GM12892 (cell line): ENCODE data around the gene SEMA6B.
"Not testable (repeated sequence)": the region's sequence is repeated elsewhere in the genome, so short reads cannot be mapped to it uniquely, and the experiment has no call there.

Source experiments
- DNase-seq: peaks from one replicate; pipeline ENCODE4 v3.0.0; 2011; ENCODE audit not compliant: insufficient read length
- FAIRE-seq: peaks from 2 replicates; lab custom pipeline; 2011; peaks lifted over from hg19 to GRCh38; lab: Jason Lieb, UNC
- POLR2A ChIP-seq: IDR thresholded peaks from 2 replicates; pipeline ENCODE4 v1.6.1; 2011; ENCODE audit warnings: low read depth, low read length, control low read depth
- POLR2AphosphoS5 ChIP-seq: IDR thresholded peaks from 2 replicates; pipeline ENCODE4 v1.6.1; 2011; ENCODE audit warnings: low read depth, low read length, control low read depth
- TAF1 ChIP-seq: IDR thresholded peaks from 2 replicates; pipeline ENCODE4 v1.6.1; 2011; ENCODE audit warnings: low read depth, mild to moderate bottlenecking, control low read depth, low read length, borderline replicate concordance

Gene SEMA6B

DNA sequence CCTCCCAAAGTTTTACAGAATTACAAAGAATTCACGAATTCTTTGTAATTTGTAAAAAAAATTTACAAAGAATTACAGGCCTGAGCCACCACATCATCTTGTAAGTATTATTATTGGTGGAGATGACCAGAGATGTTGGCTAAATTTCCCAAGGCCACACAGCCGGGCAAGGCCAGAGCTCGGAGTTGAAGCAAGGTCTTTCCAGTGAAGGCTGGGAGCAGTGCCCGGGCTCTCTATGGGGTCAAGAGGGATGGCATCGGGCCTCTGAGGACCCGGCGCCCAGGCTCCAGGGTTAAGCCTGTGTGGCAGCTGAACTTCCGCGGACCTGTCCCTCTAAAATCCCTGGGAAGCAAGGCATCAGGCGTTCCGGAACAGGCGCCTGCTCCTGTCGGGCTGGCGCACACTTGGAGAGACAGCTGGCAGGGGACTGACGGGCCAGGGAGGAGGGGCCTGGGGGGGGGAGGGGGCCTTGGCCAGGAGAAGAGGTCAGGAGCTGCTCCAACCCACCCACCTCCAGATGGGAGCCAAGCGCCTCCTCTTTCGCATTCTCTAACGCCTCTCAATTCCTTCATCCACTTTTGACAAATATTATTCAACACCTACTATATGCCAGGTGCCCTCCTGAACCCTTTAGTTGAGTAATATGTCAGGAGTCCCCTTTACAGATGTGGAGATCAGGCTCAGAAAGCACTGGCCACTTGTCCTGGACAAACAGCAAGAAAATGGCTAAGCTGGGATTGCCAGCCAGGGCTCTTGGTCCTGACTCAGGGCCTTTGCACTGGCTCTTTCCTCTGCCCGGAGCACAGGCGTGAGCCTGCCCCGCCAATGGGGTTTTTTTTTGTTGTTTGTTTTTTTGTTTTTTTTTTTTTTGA lies 36.8 kb upstream of the SEMA6B start:
- DNase-seq (no peak), FAIRE-seq (no peak)
- no peak for TF ChIP-seq TAF1
- no peak for TF ChIP-seq POLR2AphosphoS5
- no peak for TF ChIP-seq POLR2A

DNA sequence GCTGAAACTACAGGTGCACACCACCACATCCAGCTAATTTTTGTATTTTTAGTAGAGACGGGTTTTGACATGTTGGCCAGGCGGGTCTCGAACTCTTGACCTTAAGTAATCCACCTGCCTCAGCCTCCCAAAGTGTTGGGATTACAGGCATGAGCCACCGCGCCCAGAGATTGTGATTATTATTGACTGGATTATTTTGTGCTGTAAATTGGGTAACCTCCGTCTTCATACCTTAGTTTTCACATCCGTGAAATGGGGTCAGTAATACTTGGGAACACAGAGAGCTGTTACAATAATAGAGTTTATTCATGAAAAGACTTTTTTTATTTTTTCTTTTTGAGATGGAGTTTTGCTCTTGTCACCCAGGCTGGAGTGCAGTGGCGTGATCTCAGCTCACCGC lies 35.7 kb upstream of the SEMA6B start:
- not testable (repeated sequence) for DNase-seq, FAIRE-seq

DNA sequence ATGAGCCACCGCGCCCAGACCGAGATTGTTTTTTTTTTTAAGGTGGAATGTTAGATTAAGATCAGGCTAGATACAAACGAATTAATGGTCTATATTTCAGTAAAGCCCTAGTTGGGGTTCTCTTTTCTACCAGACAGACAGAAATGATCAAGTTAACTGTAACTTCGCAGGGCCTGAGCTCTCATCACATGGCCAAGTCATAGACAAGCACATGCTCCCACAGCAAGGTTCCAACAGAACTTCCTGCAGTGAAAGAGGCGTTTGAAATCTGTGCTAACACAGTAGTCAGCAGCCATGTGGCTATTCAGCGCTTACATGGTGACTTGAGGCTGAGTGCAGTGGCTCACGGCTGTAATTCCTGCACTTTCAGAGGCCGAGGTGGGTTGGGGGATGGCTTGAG lies 34.7 kb upstream of the SEMA6B start:
- no peak for TF ChIP-seq POLR2A
- no peak for TF ChIP-seq TAF1
- no peak for TF ChIP-seq POLR2AphosphoS5
- FAIRE-seq: no peak
- no peak for DNase-seq

DNA sequence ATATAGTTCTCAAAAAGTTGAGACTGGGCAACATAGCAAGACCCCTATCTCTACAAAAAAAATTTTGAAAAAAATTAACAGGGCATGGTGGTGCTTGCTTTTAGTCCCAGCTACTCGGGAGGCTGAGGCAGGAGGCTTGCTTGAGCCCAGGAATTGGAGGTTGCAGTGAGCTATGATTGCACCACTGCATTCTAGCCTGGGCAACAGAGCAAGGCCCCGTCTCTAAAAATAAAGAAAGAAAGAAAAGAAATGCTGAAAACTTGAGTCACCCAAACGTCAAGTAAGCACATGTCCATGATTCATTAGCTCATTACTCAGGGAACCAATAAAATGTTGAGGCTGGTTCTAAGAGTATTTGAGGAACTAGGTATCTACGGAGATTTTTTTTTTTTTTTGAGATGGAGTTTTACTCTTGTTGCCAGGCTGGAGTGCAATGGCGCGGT lies 33.9 kb upstream of the SEMA6B start:
- no peak for FAIRE-seq

DNA sequence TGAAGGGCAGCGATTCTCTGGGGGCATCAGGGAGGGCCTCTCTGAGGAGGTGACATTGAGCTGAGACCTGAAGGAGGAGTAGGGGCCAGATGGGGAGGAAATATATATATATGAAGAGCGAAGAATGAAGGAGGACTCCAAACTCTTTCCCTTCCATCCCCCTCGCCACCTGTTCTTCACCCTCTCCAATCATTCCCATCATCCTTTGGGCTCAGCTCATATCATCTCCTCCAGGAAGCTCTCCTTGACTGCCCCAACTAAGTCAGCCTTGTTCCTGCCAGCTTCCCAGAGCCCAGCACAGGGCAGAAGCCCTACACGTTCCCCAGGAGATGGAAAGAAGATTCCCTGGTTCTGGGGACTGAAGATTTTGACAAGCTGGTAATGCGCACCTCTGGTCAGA lies 33.0 kb upstream of the SEMA6B start:
- no peak for TF ChIP-seq TAF1
- TF ChIP-seq POLR2A: no peak
- no peak for TF ChIP-seq POLR2AphosphoS5
- FAIRE-seq (no peak), DNase-seq (no peak)

More for the DNA sequence above, 33.9 kb upstream of the SEMA6B start:
- DNase-seq: no peak
- no peak for TF ChIP-seq POLR2AphosphoS5
- TF ChIP-seq POLR2A: no peak
- TF ChIP-seq TAF1: no peak

DNA sequence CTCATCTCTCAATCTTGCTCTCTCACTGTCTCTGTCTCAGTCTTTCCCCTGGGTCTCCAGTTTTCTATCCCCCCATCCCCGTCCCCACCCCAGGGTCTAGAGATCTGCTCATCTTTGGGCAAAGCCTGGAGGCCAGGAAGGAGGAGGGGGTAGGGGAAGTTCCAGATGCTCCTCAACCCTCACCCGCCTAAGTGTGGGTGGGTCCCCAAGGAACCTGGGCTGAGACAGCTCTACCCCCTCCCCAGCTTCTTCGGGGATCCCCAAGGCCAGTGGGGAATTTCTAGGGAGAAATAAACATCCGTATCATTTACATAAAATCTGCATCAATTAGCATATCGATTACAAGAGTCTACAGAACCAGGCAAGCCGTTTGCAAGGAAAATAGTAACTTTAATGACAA lies 31.8 kb upstream of the SEMA6B start:
- TF ChIP-seq POLR2A (no peak), TAF1 (no peak), POLR2AphosphoS5 (no peak)
- FAIRE-seq (no peak), DNase-seq (no peak)

DNA sequence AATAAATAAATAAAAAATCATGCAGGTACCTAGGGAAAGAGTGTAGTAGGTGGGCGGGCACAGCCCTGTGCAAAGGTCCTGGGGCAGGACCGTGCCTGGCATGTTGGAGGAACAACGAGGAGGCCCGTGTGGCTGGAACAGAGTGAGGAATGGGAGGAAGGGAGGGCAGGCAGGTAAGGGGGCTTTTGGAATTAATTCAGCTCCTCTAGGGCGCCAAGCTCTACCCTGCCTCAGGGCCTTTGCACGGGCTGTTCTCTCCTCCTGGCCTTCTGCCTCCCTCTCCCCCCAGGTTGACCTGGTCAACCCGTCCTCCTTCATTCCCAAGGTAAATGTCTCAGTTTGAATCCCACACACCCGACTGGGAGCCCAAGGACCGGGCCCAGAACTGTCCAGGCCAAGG lies 31.1 kb upstream of the SEMA6B start:
- TF ChIP-seq TAF1 (no peak), POLR2A (no peak), POLR2AphosphoS5 (no peak)
- DNase-seq (no peak), FAIRE-seq (no peak)

DNA sequence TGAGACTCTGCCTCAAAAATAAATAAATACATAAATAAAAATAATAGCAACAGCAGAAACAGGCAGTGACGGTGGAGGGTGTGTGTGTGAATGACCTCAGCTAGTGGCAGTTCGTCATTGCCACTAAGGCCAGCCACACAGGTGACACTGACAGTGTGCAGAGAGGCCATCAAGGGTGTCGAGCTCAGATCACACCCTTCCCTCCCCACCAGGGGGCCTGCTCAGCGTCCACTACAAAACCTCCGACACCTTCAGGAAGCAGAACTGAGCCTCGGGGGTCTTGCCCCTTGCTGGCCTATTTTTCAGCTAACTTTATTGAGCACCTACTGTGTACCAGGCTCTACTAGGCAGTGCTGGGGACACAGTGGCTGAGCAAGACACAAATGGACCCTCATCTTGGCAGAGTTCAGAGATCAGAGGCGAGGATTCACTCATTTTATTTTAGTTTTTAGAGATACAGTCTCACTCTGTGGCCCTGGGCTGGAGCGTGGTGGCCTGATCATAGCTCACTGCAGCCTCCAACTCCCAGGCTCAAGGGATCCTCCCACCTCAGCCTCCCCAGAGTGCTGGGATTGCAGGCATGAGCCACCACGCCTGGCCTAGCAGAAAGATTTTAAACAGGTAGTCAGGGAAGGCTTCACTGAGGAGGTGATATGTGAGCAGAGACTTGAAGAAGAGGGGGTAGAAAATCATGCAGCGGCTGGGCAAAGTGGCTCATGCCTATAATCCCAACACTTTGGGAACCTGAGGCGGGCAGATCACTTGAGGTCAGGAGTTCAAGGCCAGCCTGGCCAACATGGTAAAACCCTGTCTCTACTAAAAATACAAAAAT lies 30.3 kb upstream of the SEMA6B start:
- DNase-seq: no peak
- no peak for TF ChIP-seq POLR2A
- no peak for TF ChIP-seq POLR2AphosphoS5
- no peak for TF ChIP-seq TAF1
- FAIRE-seq: no peak

DNA sequence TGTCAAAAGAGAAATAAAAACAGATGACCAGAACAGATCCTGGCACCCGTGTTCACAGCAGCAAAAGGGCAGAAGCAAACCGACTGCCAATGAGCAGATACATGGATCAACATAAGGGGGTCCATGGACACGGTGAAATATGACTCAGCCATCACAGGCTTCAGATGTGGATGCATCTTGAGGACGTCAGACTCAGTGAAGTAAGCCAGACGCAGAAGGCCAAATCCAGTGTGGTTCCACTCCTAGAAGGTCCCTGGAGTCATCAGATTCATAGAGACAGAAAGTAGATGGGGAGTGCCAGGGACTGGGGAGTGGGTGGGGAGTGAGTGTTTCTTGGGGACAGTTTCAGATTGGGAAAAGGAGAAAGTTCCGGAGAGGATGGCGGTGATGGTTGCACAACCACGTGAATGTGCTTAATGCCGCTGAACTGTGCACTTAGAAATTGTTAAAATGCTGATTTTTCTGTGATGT lies 28.8 kb upstream of the SEMA6B start:
- no peak for FAIRE-seq
- TF ChIP-seq TAF1 (no peak), POLR2AphosphoS5 (no peak), POLR2A (no peak)
- no peak for DNase-seq

DNA sequence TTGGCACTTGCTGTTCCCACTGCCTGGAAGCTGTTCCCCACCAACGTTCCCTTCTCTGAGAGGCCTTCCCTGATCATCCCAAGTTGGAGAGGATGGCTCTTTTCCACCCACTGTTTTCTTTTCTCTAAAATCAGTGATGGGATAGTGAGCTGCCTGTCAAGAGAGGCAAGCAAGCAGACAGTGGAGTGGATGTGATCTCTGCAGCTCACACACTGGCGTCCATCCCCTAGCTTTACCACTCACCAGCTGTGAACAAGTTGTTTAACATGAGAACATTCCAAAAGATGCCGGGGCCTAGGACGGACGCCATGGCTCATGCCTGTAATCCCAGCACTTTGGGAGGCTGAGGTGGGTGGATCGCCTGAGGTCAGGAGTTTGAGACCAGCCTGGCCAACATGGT lies 28.0 kb upstream of the SEMA6B start:
- FAIRE-seq (no peak), DNase-seq (no peak)
- TF ChIP-seq TAF1 (no peak), POLR2A (no peak), POLR2AphosphoS5 (no peak)

DNA sequence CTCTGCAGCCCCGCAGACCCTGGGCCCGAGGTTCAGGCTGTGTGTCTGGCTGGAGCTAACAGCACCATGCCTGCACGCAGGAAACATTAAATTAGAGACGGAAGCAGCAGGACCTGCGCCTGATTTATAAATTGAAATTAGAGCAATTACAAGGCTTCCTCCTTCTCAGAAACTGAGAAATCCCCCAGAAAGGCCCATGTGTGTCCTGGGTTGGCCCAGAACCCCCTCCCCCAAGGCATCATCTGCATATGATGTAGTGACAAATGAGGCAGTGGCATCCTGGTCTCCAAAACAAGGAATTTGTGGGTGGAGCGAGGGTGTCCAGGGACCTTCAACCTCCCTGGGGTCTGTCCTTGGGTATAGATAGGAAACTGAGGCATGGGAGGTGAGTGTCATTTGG lies 27.2 kb upstream of the SEMA6B start:
- FAIRE-seq (no peak), DNase-seq (no peak)
- TF ChIP-seq TAF1 (no peak), POLR2A (no peak), POLR2AphosphoS5 (no peak)

DNA sequence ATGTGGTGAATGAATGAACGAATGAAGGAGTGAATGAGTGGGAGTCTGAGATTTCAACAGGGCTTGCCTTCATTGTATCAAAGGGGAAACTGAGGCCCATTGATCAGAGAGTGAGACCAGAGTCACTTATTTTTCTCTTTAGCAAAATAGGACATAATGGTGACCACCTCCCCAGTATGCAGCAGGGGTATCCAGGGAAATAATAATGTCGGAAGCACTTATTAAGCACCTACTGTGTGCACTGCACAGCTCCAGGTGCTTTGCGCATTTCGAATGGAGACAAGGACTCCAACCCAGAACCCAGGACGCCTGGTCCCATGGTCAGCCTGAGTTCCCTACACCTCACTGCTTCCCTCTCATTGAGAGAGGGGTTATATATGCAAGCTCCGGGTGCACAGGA lies 26.8 kb upstream of the SEMA6B start:
- TF ChIP-seq POLR2A: no peak
- no peak for TF ChIP-seq POLR2AphosphoS5
- TF ChIP-seq TAF1: no peak
- DNase-seq (no peak), FAIRE-seq (no peak)

DNA sequence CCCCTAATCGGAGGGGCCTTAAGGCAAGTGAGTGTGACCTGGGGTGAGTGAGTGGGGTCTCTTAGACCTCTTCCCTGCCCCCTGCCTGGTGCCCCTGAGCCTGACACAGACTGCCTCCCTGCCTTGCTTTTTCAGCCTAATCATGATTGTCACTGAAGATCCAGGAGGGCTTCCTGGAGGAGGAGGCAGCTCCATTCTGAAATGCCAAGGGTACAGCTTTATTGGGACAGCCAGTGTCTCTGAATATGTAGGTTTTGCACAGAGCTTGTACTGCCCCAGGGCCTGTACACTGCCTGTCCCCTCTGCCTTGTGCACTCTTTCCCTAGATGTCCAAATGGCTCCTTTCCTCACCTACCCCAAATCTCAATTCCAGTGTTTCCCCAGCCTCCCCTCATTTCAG lies 26.1 kb upstream of the SEMA6B start:
- DNase-seq (no peak), FAIRE-seq (no peak)
- no peak for TF ChIP-seq POLR2AphosphoS5
- no peak for TF ChIP-seq TAF1
- no peak for TF ChIP-seq POLR2A
